ENCODE data around the gene BCL2A1. TPM values are rescaled to one million over a fixed set of nuclear protein-coding genes. Genes with fewer than 3 reads are reported as not detected.
"Not testable (repeated sequence)": the region's sequence is repeated elsewhere in the genome, so short reads cannot be mapped to it uniquely, and the experiment has no call there.

BCL2A1 gene
- total RNA-seq, 1 donor from 2014 or later = 0.49 TPM

DNA sequence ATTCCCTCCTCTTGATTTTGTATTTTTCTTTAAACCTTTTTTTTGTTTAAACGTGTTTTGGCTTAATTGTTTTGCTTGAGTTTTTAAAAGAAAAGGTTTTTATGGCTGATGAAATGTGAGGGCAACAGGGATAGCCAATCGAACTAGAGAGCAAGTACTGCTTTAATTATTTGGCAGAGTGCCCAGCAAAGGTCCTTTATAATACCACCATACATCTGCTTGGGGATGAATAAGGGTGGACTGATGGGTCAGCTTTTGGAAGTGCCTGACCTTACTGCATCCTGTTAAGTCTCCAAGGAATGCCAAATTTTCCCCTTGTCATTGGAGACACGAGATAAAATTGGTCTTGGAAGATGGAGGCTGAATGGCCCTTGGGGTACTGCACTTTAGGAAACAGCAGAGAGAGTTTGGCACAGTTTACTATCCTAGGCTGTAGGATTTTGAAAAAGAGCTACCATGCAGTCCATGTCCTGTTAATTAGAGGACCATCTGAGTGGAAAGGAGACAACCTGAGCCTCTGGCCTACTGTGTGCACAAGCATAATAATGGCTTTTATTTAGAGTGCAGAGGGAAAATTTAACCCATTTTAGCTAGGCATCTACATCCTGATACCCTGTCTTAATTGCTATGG is 54.4 kb downstream of the BCL2A1 start:
- Mint-ChIP-seq H3K36me3 (peaks cover 80% of the 10 kb centered on the region), H3K4me3 (no peak overlapping the region), H3K27me3 (ENCODE audit: low read depth) (no peaks in the 10 kb centered on the region), H3K4me1 (no peaks in the 10 kb centered on the region), H3K27ac (no peak overlapping the region), H3K9me3 (peaks cover 62% of the 10 kb centered on the region)
- DNase-seq (ENCODE audit: low spot score in 2 of 2, unreplicated experiment in 2 of 2) = no peak
- no peak for TF ChIP-seq CTCF (IDR thresholded peaks at IDR 0.05; ENCODE audit: unreplicated experiment)

DNA sequence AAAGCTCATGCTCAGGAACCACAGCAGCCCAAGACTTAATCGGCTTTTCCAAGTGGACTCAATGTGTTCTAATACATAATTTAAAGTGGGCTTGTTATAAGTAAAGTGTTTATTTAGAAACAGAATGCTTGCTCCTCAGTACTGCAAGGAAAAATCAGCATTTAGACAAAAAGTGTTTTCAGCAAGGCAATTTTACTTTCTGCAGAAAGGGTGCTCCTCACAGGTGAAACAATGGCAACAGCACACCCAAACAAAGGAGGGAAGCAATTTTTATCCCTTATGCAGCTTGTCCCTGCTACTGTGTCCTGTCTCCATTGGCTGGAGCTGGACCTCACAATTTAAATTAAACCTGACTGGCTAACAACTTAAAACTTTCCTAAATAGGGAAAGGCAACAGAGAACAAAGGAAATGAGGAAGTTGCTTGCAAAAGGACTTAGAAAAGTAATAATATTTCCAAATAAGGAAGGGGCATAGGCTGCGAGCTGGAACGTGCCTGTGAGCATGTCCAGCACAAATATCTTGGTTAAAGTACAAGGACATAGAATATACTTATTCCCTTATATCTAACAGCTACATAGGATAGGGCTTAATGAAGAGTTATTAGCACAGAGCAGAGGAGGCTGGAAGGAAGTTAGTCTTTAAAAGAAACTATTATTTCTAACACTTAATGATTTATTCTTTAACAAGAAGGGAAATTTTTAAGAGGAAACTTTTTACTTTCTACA is 55.1 kb downstream of the BCL2A1 start:
- H3K4me3 Mint-ChIP-seq; H3K4me1 Mint-ChIP-seq; DNase-seq (ENCODE audit: low spot score in 2 of 2, unreplicated experiment in 2 of 2); H3K27ac Mint-ChIP-seq; H3K27me3 Mint-ChIP-seq (ENCODE audit: low read depth): not testable (repeated sequence)
- H3K36me3 Mint-ChIP-seq = peaks cover 75% of the 10 kb centered on the region
- H3K9me3 Mint-ChIP-seq = peaks cover 57% of the 10 kb centered on the region

- Mint-ChIP-seq H3K36me3 (peaks cover 76% of the 10 kb centered on the region), H3K27me3 (ENCODE audit: low read depth) (no peaks in the 10 kb centered on the region), H3K27ac (no peak overlapping the region), H3K4me3 (no peak overlapping the region), H3K9me3 (peaks cover 64% of the 10 kb centered on the region), H3K4me1 (no peaks in the 10 kb centered on the region)
- TF ChIP-seq CTCF (IDR thresholded peaks at IDR 0.05; ENCODE audit: unreplicated experiment) = no peak
- no peak for DNase-seq (ENCODE audit: low spot score in 2 of 2, unreplicated experiment in 2 of 2)
Observed at GRCh38 chr15:79914728-79915127, 56.3 kb downstream of the BCL2A1 start.

Other genes starting within 250 kb of the BCL2A1 start
- 12.5 to 14.8 TPM (median 13.7 TPM) in 3 replicates for gene MTHFS, start 74.2 kb downstream of the BCL2A1 start, total RNA-seq
- 80.4 to 88.8 TPM (median 85.2 TPM) in 3 replicates for gene ZFAND6, start 88.5 kb upstream of the BCL2A1 start, total RNA-seq
- gene FAH, start 181.8 kb upstream of the BCL2A1 start, total RNA-seq = 34.2 to 40.4 TPM (median 39.7 TPM) in 3 replicates